SU-DHL-6 (cell line): ENCODE measurements around the gene STEAP3.

ENCODE experiments used
- H2AFZ ChIP-seq: fragments of 200-600 bp; sonication (generic); 2 replicates; pipeline ENCODE4 v1.6.1; 2014; ENCODE audit warnings: low read depth, mild to moderate bottlenecking, moderate library complexity, mixed read lengths, antibody characterized with exemption, low read length; ENCODE audit not compliant: severe bottlenecking
- H3F3A ChIP-seq: fragments of 200-600 bp; shearing (Covaris generic); 2 replicates; pipeline ENCODE4 v1.6.0; 2016; ENCODE audit warnings: antibody characterized with exemption, mild to moderate bottlenecking; ENCODE audit not compliant: insufficient read depth
- H3K27ac ChIP-seq: fragments of 200-600 bp; sonication (generic); 2 replicates; pipeline ENCODE4 v1.5.1; 2016; ENCODE audit warnings: low read depth, mild to moderate bottlenecking, low read length, moderate library complexity, mixed read lengths
- H3K27me3 ChIP-seq: fragments of 200-600 bp; sonication (generic), shearing (Covaris generic); 2 replicates; pipeline ENCODE4 v1.6.0; 2014; ENCODE audit warnings: mild to moderate bottlenecking, low read length
- H3K36me3 ChIP-seq: fragments of 200-600 bp; sonication (generic); 2 replicates; pipeline ENCODE4 v1.6.1; 2014; ENCODE audit warnings: mild to moderate bottlenecking, low read length, mixed read lengths
- H3K4me2 ChIP-seq: fragments of 300-600, 200-600 bp; shearing (Covaris generic), sonication (generic); 2 replicates; pipeline ENCODE4 v1.6.0; 2014; ENCODE audit warnings: low read length, low read depth, mild to moderate bottlenecking; ENCODE audit not compliant: poor library complexity, severe bottlenecking
- H3K4me3 ChIP-seq: fragments of 200-600 bp; sonication (generic); 2 replicates; pipeline ENCODE4 v1.5.1; 2014; ENCODE audit warnings: antibody characterized with exemption, low read length, mild to moderate bottlenecking, mixed read lengths; ENCODE audit not compliant: insufficient read depth, poor library complexity, severe bottlenecking
- H3K79me2 ChIP-seq: fragments of 200-600 bp; sonication (generic); 2 replicates; pipeline ENCODE4 v1.6.1; 2014; ENCODE audit warnings: mild to moderate bottlenecking, low read length, moderate library complexity; ENCODE audit not compliant: insufficient read depth
- H3K9ac ChIP-seq: fragments of 200-600 bp; sonication (generic); 2 replicates; pipeline ENCODE4 v1.7.0; 2014; ENCODE audit warnings: mild to moderate bottlenecking, low read length
- H3K9me2 ChIP-seq: fragments of 200-600 bp; sonication (generic); replicated peaks from 2 replicates; pipeline ENCODE4 v1.6.1; 2014; ENCODE audit warnings: low read length; ENCODE audit not compliant: insufficient read depth
- H3K9me3 ChIP-seq: fragments of 200-600 bp; sonication (generic); 2 replicates; pipeline ENCODE4 v1.6.1; 2014; ENCODE audit warnings: low read length, mixed read lengths; ENCODE audit not compliant: insufficient read depth
- H4K20me1 ChIP-seq: fragments of 200-600 bp; sonication (generic); 2 replicates; pipeline ENCODE4 v1.6.1; 2014; ENCODE audit warnings: low read depth, mild to moderate bottlenecking, antibody characterized with exemption, low read length, moderate library complexity, mixed read lengths
- EZH2phosphoT487 ChIP-seq: fragments of 200-600 bp; sonication (generic), shearing (Covaris generic); conservative IDR thresholded peaks from 2 replicates; pipeline ENCODE4 v1.6.1; 2018; ENCODE audit warnings: mild to moderate bottlenecking, antibody characterized with exemption, low read length, moderate library complexity, mixed read lengths
- TF ChIP-seq, protein P1 (sequence below): fragments of 200-600 bp; sonication (generic); IDR thresholded peaks from one replicate; pipeline ENCODE4 v1.5.1; 2017; ENCODE audit warnings: antibody characterized with exemption, mild to moderate bottlenecking, low read length, moderate library complexity; ENCODE audit not compliant: insufficient read depth, poor library complexity, severe bottlenecking

The STEAP3 gene

DNA sequence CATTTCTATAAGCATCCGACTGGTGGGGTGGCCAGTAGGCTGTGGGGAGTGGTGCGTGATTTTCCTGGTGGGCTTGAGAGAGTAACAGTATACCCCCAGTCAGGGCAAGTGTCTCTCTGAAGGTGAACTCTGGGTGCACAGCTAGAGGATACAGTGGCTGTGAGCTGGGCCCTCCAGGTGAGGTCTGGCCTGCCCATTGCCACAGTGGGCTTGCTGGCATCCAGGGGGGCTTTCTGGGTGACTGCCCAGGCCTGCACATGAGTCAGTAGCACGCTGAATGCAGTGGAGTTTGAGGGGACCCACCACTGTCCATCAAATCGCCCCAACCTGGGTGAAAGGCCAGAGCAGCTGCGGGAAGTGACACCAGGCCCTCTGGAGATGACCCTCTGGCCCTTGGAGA, 4.5 kb downstream of the STEAP3 start:
- Histone ChIP-seq H3K36me3 (no peaks in the 10 kb centered on the region), H3K9me3 (no peaks in the 10 kb centered on the region), H3K4me3 (no peak overlapping the region), H3F3A (no peaks in the 10 kb centered on the region), H4K20me1 (no peaks in the 10 kb centered on the region), H3K27ac (no peak overlapping the region), H3K9ac (no peak overlapping the region), H3K4me2 (no peak overlapping the region), H3K9me2 (no peaks in the 10 kb centered on the region), H3K27me3 (no peaks in the 10 kb centered on the region), H2AFZ (no peak overlapping the region), H3K79me2 (no peaks in the 10 kb centered on the region)
- no peak for TF ChIP-seq EZH2phosphoT487
- TF ChIP-seq, protein P1, sequence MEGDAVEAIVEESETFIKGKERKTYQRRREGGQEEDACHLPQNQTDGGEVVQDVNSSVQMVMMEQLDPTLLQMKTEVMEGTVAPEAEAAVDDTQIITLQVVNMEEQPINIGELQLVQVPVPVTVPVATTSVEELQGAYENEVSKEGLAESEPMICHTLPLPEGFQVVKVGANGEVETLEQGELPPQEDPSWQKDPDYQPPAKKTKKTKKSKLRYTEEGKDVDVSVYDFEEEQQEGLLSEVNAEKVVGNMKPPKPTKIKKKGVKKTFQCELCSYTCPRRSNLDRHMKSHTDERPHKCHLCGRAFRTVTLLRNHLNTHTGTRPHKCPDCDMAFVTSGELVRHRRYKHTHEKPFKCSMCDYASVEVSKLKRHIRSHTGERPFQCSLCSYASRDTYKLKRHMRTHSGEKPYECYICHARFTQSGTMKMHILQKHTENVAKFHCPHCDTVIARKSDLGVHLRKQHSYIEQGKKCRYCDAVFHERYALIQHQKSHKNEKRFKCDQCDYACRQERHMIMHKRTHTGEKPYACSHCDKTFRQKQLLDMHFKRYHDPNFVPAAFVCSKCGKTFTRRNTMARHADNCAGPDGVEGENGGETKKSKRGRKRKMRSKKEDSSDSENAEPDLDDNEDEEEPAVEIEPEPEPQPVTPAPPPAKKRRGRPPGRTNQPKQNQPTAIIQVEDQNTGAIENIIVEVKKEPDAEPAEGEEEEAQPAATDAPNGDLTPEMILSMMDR = no peak

DNA sequence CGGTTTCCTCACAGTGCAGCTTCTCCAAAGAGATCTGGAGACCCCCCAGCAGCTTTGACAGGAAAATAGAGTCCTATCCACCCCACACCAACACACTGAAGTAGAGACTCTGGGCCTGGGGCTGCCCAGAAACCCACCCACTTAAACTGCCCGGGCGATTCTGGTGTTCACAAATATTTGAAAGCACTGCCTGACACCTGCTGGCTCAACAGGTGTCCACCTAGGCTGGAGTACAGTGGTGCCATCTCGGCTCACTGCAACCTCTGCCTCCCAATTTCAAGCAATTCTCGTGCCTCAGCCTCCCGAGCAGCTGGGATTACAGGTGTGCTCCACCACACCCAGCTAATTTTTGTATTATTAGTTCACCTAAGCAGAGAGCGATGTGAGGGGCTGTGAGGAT, 5.3 kb downstream of the STEAP3 start:
- Histone ChIP-seq H3K79me2 (no peaks in the 10 kb centered on the region), H3K9ac (no peak overlapping the region), H2AFZ (no peak overlapping the region), H4K20me1 (no peaks in the 10 kb centered on the region), H3K9me3 (no peaks in the 10 kb centered on the region), H3K4me3 (no peak overlapping the region), H3F3A (no peaks in the 10 kb centered on the region), H3K27ac (no peak overlapping the region), H3K9me2 (no peaks in the 10 kb centered on the region), H3K4me2 (no peak overlapping the region), H3K27me3 (no peaks in the 10 kb centered on the region), H3K36me3 (no peaks in the 10 kb centered on the region)
- TF ChIP-seq EZH2phosphoT487 = no peak
- TF ChIP-seq, protein P1 = no peak

DNA sequence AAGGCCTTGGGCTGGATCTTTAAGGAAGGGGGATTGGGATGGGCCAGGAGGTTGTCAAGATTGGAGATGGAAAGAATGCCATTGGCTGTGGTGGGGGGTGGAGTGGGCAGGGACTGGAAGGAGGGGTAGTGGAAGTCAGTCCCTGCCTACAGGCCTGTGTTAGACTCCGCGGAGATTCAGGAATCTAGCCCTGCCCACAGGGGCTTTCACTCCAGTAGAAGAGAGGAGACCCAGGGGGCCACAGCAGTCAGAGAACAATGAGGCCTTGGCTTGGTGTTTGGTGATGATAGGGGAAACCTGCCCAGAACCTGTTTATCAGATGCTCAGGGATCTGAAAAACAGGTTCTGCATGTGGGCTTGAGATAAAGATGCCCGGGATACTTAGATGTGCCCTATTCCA, 6.1 kb downstream of the STEAP3 start:
- no peak overlapping the region for H3K4me3 ChIP-seq
- H3K79me2 ChIP-seq = no peaks in the 10 kb centered on the region
- H3F3A ChIP-seq = no peaks in the 10 kb centered on the region
- H3K36me3 ChIP-seq = no peaks in the 10 kb centered on the region
- no peaks in the 10 kb centered on the region for H3K27me3 ChIP-seq
- no peak for TF ChIP-seq EZH2phosphoT487
- TF ChIP-seq, protein P1 = no peak
- no peak overlapping the region for H2AFZ ChIP-seq
- H3K9me3 ChIP-seq = no peaks in the 10 kb centered on the region
- no peak overlapping the region for H3K9ac ChIP-seq
- no peaks in the 10 kb centered on the region for H3K9me2 ChIP-seq
- H3K27ac ChIP-seq = no peak overlapping the region
- H4K20me1 ChIP-seq = no peaks in the 10 kb centered on the region
- no peak overlapping the region for H3K4me2 ChIP-seq
